ENCODE measurements around the gene SMYD2. TPM values are rescaled to one million over a fixed set of nuclear protein-coding genes. Genes with fewer than 3 reads are reported as not detected.

Gene SMYD2
- polyA plus RNA-seq, 2 of the 4 experiments (the other 2 are of a cell fraction) = 32.3 to 54.9 TPM

DNA sequence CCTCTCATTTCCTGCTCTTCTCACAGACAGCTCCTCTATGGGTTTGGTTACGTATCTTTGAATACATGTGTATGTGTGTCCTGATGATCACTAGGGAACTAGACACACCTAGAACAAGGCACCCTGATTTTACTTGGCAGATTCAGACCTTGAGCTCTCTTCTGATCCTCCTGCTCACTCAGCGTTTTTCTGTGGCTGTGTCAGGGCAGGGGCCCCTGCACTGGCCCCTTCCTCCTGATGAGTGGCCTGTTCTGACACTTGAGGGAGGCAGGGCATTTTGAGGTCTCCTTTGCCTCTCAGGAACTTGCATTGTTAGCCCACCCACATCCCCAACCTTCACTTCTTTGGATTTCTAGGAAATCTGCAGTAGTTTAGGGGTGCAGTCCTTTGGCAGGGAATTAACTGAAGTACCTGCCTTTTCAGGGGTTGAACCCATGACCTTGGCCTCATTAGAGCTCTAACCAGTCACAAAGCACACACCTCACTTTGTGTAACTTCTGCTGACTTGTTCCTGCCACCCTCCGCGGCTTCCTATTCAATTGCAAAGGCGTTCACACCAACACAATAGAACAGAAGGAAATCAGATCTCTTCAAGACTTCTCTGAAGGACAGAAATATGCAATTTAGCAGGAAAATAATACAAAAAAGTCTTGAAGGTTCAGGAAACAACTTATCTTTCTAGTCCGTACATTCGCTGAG is 8.8 kb downstream of the SMYD2 start:
- Histone ChIP-seq H3K9me3 (no peaks in the 10 kb centered on the region), H3K4me3 (no peak overlapping the region), H3K4me1 (peaks cover 4% of the 10 kb centered on the region; the same call in 1 of the 3 replicates), H3K27ac (no peak overlapping the region), H3K4me2 (no peak overlapping the region)
- DNase-seq (ENCODE audit: low read depth in 1 of 2, low spot score in 1 of 2) (no peak), FAIRE-seq (no peak), ATAC-seq (no peak)
- TF ChIP-seq FOXS1 (CRISPR knock-in tag; IDR thresholded peaks at IDR 0.05) (no peak), MAFK (IDR thresholded peaks at IDR 0.05; ENCODE audit: partially characterized antibody) (peak; percentile 19), HOXB13 (CRISPR knock-in tag; IDR thresholded peaks at IDR 0.05; ENCODE audit: low read depth) (no peak)
- TF ChIP-seq, protein P1, sequence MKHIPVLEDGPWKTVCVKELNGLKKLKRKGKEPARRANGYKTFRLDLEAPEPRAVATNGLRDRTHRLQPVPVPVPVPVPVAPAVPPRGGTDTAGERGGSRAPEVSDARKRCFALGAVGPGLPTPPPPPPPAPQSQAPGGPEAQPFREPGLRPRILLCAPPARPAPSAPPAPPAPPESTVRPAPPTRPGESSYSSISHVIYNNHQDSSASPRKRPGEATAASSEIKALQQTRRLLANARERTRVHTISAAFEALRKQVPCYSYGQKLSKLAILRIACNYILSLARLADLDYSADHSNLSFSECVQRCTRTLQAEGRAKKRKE (CRISPR knock-in tag; IDR thresholded peaks at IDR 0.05; ENCODE audit: low read depth) = no peak
- 85% methylated on average over 7 of the region's 7 CpGs for WGBS (ENCODE audit: missing lambda C conversion rate)
- CTCF ChIA-PET = interaction anchor here (0.8 to 3.2 kb wide), 4 partner anchors 28 to 76 kb away, joined by 3 to 15 read pairs (median 4); no protein-coding TSS in a partner anchor
- POLR2A ChIA-PET = no interaction called here

DNA sequence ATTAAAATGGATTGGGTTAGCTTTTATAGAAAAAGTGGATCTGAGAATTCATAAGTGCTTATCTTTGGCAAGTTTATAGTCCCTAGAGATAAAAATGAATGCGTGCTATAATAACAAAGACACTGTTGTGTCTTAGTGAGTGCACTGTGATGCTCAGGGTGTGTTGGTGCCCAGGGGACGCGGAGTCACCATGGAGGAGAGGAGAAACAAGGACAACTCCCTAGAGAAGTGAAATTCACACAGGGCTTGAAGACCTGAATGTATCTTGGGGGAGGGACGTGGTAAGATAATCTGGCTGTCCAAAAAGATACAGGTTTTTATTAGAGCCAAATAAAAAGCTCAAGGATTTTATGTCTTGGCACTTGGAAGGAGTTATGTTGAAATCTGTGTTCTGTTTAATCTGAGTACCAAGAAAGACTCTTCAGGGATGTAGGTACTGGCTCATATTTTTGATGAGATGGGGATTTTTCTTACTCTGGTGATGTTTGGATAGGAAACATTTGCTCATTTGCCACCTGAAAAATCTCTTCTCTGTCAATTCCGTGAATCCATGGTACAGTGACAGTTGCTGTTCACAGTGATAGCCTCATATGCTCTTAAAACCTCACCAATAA is 9.6 kb downstream of the SMYD2 start:
- Histone ChIP-seq H3K4me2 (no peak overlapping the region), H3K27ac (no peak overlapping the region), H3K4me1 (no peaks in the 10 kb centered on the region), H3K9me3 (no peaks in the 10 kb centered on the region), H3K4me3 (no peak overlapping the region)
- ChIA-PET CTCF (interaction anchor here (0.8 to 3.2 kb wide), 5 partner anchors 29 to 76 kb away, joined by 3 to 15 read pairs (median 3); no protein-coding TSS in a partner anchor), POLR2A (interaction anchor here (1.2 kb wide), 1 partner anchor 10 kb away, joined by 3 read pairs; the partner anchor contains the start of gene SMYD2)
- no peak for ATAC-seq
- WGBS (ENCODE audit: missing lambda C conversion rate) = 78% methylated on average over 5 of the region's 5 CpGs
- no peak for DNase-seq (ENCODE audit: low read depth in 1 of 2, low spot score in 1 of 2)
- FAIRE-seq = no peak
- TF ChIP-seq ZNF302 (CRISPR knock-in tag; IDR thresholded peaks at IDR 0.05) = no peak
- TF ChIP-seq ZSCAN20 (CRISPR knock-in tag; IDR thresholded peaks at IDR 0.05) = no peak
- TF ChIP-seq CHD4 (IDR thresholded peaks at IDR 0.05; ENCODE audit: borderline replicate concordance) = no peak
- no peak for TF ChIP-seq TP53 (CRISPR knock-in tag; IDR thresholded peaks at IDR 0.05)
- no peak for TF ChIP-seq KDM5A (IDR thresholded peaks at IDR 0.05)
- TF ChIP-seq POLR2AphosphoS2 (conservative IDR thresholded peaks at IDR 0.05; ENCODE audit: low read length) = no peak
- TF ChIP-seq FOSL2 (IDR thresholded peaks at IDR 0.05) = no peak
- TF ChIP-seq FOSL2 (CRISPR knock-in tag; IDR thresholded peaks at IDR 0.05) = no peak
- no peak for TF ChIP-seq ESRRA (IDR thresholded peaks at IDR 0.05; ENCODE audit: borderline replicate concordance, low read length)
- TF ChIP-seq, protein P2, sequence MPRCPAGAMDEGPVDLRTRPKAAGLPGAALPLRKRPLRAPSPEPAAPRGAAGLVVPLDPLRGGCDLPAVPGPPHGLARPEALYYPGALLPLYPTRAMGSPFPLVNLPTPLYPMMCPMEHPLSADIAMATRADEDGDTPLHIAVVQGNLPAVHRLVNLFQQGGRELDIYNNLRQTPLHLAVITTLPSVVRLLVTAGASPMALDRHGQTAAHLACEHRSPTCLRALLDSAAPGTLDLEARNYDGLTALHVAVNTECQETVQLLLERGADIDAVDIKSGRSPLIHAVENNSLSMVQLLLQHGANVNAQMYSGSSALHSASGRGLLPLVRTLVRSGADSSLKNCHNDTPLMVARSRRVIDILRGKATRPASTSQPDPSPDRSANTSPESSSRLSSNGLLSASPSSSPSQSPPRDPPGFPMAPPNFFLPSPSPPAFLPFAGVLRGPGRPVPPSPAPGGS (IDR thresholded peaks at IDR 0.05) = no peak
- no peak for TF ChIP-seq ZFP36 (IDR thresholded peaks at IDR 0.05; ENCODE audit: borderline replicate concordance, partially characterized antibody)
- no peak for TF ChIP-seq JUNB (IDR thresholded peaks at IDR 0.05)

DNA sequence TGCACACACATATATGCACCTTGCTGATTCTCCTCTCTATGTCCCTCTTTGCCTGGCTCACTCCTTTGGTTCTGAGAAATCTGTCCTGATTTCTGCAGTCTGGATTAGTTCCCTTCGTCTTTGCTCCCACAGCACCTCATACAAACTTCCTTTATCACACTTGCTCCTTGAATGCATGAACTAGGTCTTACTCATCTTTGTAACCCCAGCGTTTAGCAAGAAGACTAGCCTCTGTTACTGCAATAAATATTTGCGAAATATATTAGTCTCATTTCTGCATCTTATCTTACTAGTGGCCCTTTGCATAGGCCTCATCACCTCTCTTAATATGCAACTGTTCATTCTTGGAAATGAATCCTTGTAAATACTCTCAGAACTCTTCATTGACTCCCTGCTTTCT is 11.4 kb downstream of the SMYD2 start:
- ATAC-seq (no peak), DNase-seq (ENCODE audit: low read depth in 1 of 2, low spot score in 1 of 2) (no peak), FAIRE-seq (no peak)
- peaks cover 9% of the 10 kb centered on the region; the same call in 1 of the 3 replicates for H3K4me1 ChIP-seq
- CTCF ChIA-PET = interaction anchor here (1.1 to 1.8 kb wide), 3 partner anchors 10 to 259 kb away, joined by 4 to 13 read pairs (median 4); partner anchors contain the start of gene PTPN14
- no peak for TF ChIP-seq RNF2 (IDR thresholded peaks at IDR 0.05; ENCODE audit: borderline replicate concordance, low read depth)
- POLR2A ChIA-PET = no interaction called here
- H3K4me3 ChIP-seq = no peak overlapping the region
- no peak overlapping the region for H3K27ac ChIP-seq
- no peaks in the 10 kb centered on the region for H3K9me3 ChIP-seq
- no peak overlapping the region for H3K4me2 ChIP-seq
- WGBS (ENCODE audit: missing lambda C conversion rate) = 80% methylated on average over 3 of the region's 3 CpGs

All from A549 (cell line).